H9 (cell line): Measurements from ENCODE around the gene RASA3. TPM values are rescaled to one million over a fixed set of nuclear protein-coding genes. Genes with fewer than 3 reads are reported as not detected.

Experiments used
- DNase-seq: peaks from one replicate; pipeline ENCODE4 v3.0.0-alpha.2; 2017
- H2AFZ ChIP-seq: one replicate; pipeline ENCODE4 v1.6.1; 2013; ENCODE audit warnings: mild to moderate bottlenecking, low read length, control low read depth, moderate library complexity
- H2AK5ac ChIP-seq: 2 replicates; pipeline ENCODE4 v1.6.1; 2013; ENCODE audit warnings: low read length, control low read depth, mixed read lengths; ENCODE audit not compliant: insufficient read length
- H2BK120ac ChIP-seq: one replicate; pipeline ENCODE4 v1.6.1; 2013; ENCODE audit warnings: low read depth, mild to moderate bottlenecking, low read length, control low read depth, inconsistent platforms; ENCODE audit not compliant: poor library complexity, severe bottlenecking
- H2BK12ac ChIP-seq: 2 replicates; pipeline ENCODE4 v1.6.1; 2013; ENCODE audit warnings: low read length, control low read depth, mixed read lengths, low read depth; ENCODE audit not compliant: insufficient read length
- H2BK15ac ChIP-seq: 2 replicates; pipeline ENCODE4 v1.6.1; 2013; ENCODE audit warnings: low read depth, low read length, control low read depth
- H2BK20ac ChIP-seq: one replicate; pipeline ENCODE4 v1.6.1; 2013; ENCODE audit warnings: low read depth, mild to moderate bottlenecking, low read length, control low read depth, inconsistent platforms; ENCODE audit not compliant: poor library complexity, severe bottlenecking
- H2BK5ac ChIP-seq: 2 replicates; pipeline ENCODE4 v1.6.1; 2013; ENCODE audit warnings: low read length, control low read depth, mixed read lengths; ENCODE audit not compliant: insufficient read length
- H3K14ac ChIP-seq: 2 replicates; pipeline ENCODE4 v1.6.1; 2013; ENCODE audit warnings: low read length, control low read depth; ENCODE audit not compliant: insufficient read depth
- H3K18ac ChIP-seq: 2 replicates; pipeline ENCODE4 v1.6.1; 2013; ENCODE audit warnings: low read depth, mild to moderate bottlenecking, mixed read lengths, low read length, control low read depth; ENCODE audit not compliant: insufficient read length
- H3K23ac ChIP-seq: 2 replicates; pipeline ENCODE4 v1.6.1; 2013; ENCODE audit warnings: low read length, control low read depth, mixed read lengths, low read depth; ENCODE audit not compliant: insufficient read length
- H3K23me2 ChIP-seq: 2 replicates; pipeline ENCODE4 v1.6.1; 2013; ENCODE audit warnings: low read depth, mild to moderate bottlenecking, mixed read lengths, low read length, control low read depth; ENCODE audit not compliant: insufficient read length, poor library complexity, severe bottlenecking
- H3K27ac ChIP-seq: 2 replicates; pipeline ENCODE4 v1.5.1; 2013; ENCODE audit warnings: low read length, control low read depth, mixed read lengths, low read depth; ENCODE audit not compliant: insufficient read length
- H3K27me3 ChIP-seq: 2 replicates; pipeline ENCODE4 v1.6.1; 2013; ENCODE audit warnings: low read length, control low read depth, inconsistent platforms; ENCODE audit not compliant: insufficient read depth
- H3K4ac ChIP-seq: 2 replicates; pipeline ENCODE4 v1.6.1; 2013; ENCODE audit warnings: low read depth, mild to moderate bottlenecking, control low read depth, inconsistent platforms, low read length, moderate library complexity
- H3K4me1 ChIP-seq: 2 replicates; pipeline ENCODE4 v1.6.1; 2013; ENCODE audit warnings: low read length, control low read depth, inconsistent platforms; ENCODE audit not compliant: insufficient read depth
- H3K4me2 ChIP-seq: 2 replicates; pipeline ENCODE4 v1.6.1; 2013; ENCODE audit warnings: low read length, control low read depth, mixed read lengths; ENCODE audit not compliant: insufficient read length, insufficient read depth
- H3K56ac ChIP-seq: 2 replicates; pipeline ENCODE4 v1.6.1; 2013; ENCODE audit warnings: low read depth, mild to moderate bottlenecking, mixed read lengths, low read length, control low read depth; ENCODE audit not compliant: insufficient read length
- H3K79me1 ChIP-seq: 2 replicates; pipeline ENCODE4 v1.6.1; 2013; ENCODE audit warnings: low read depth, mild to moderate bottlenecking, moderate library complexity, low read length, control low read depth, inconsistent platforms; ENCODE audit not compliant: insufficient read depth, poor library complexity, severe bottlenecking
- H3K79me2 ChIP-seq: 2 replicates; pipeline ENCODE4 v1.6.1; 2013; ENCODE audit warnings: low read length, control low read depth, inconsistent platforms; ENCODE audit not compliant: insufficient read depth
- H3K9ac ChIP-seq: 2 replicates; pipeline ENCODE4 v1.6.1; 2013; ENCODE audit warnings: low read length, control low read depth, mixed read lengths; ENCODE audit not compliant: insufficient read length; ENCODE audit errors: extremely low read depth
- H3K9me3 ChIP-seq: one replicate; pipeline ENCODE4 v1.6.1; 2013; ENCODE audit warnings: low read depth, low read length, inconsistent platforms; ENCODE audit not compliant: control insufficient read depth
- H3T11ph ChIP-seq: one replicate; pipeline ENCODE4 v1.6.1; 2013; ENCODE audit warnings: mild to moderate bottlenecking, low read length, control low read depth, inconsistent platforms
- H4K20me1 ChIP-seq: one replicate; pipeline ENCODE4 v1.6.1; 2013; ENCODE audit not compliant: control insufficient read depth, insufficient read length, insufficient read depth
- H4K5ac ChIP-seq: 2 replicates; pipeline ENCODE4 v1.6.1; 2013; ENCODE audit warnings: low read depth, mild to moderate bottlenecking, mixed read lengths, low read length, control low read depth; ENCODE audit not compliant: insufficient read length
- H4K8ac ChIP-seq: replicated peaks from 2 replicates; pipeline ENCODE4 v1.6.1; 2013; ENCODE audit warnings: low read length, control low read depth, mixed read lengths, low read depth; ENCODE audit not compliant: insufficient read length
- H4K91ac ChIP-seq: 2 replicates; pipeline ENCODE4 v1.6.1; 2013; ENCODE audit warnings: low read depth, mild to moderate bottlenecking, moderate library complexity, mixed read lengths, low read length, control low read depth; ENCODE audit not compliant: insufficient read length
- H3K27ac Mint-ChIP-seq, 3 experiments: 2 replicates in 2 of 3; 3 replicates in 1 of 3; pipeline ENCODE4 v1.8.0; 2020 to 2021; ENCODE audit warnings: mixed read lengths in 3 of 3, mild to moderate bottlenecking in 1 of 3, moderate library complexity in 1 of 3
- H3K27me3 Mint-ChIP-seq: 2 replicates; pipeline ENCODE4 v1.8.0; 2021; ENCODE audit warnings: low read depth, mild to moderate bottlenecking, moderate library complexity, mixed read lengths
- H3K36me3 Mint-ChIP-seq, 3 experiments: 2 replicates in 2 of 3; 3 replicates in 1 of 3; pipeline ENCODE4 v1.8.0; 2020 to 2021; ENCODE audit warnings: low read depth in 3 of 3, mixed read lengths in 3 of 3; ENCODE audit not compliant: insufficient read depth in 1 of 3
- H3K4me1 Mint-ChIP-seq, 2 experiments: 2 replicates each; pipeline ENCODE4 v1.8.0; 2020; ENCODE audit warnings: mixed read lengths in 2 of 2
- H3K4me3 Mint-ChIP-seq, 2 experiments: 2 replicates in 1 of 2; 3 replicates in 1 of 2; pipeline ENCODE4 v1.8.0; 2020 to 2021; ENCODE audit warnings: mild to moderate bottlenecking in 2 of 2, mixed read lengths in 2 of 2, moderate library complexity in 1 of 2
- H3K9me3 Mint-ChIP-seq, 2 experiments: 2 replicates in 1 of 2; 3 replicates in 1 of 2; pipeline ENCODE4 v1.8.0; 2020; ENCODE audit warnings: mild to moderate bottlenecking in 2 of 2, mixed read lengths in 2 of 2, moderate library complexity in 1 of 2
- WGBS: extraction: QIAGEN DNeasy Blood & Tissue Kit; methylation state at CpG from one replicate; pipeline ENCODE4 v1.1.7; 2013; ENCODE audit warnings: missing lambda C conversion rate, low lambda C conversion rate, mixed read lengths; ENCODE audit not compliant: insufficient read length; ENCODE audit errors: extremely low coverage; 5-methylcytosine and 5-hydroxymethylcytosine counted together
- total RNA-seq: library from RNA; stranded (reverse); gene quantifications from 2 replicates; pipeline ENCODE4 v1.2.1, GENCODE V29; 2021
- TF ChIP-seq, protein P1 (sequence below): fragments of 200-600 bp; sonication (generic); conservative IDR thresholded peaks from 3 replicates; pipeline ENCODE4 v1.8.0; 2021; ENCODE audit warnings: antibody characterized with exemption, mild to moderate bottlenecking

Gene RASA3
- total RNA-seq, 1 experiment from 2014 or later, result 12.3 TPM

GRCh38 chr13:113964251-113964995, 168.0 kb downstream of the RASA3 start:
- peaks cover 21 to 32% of the 10 kb centered on the region in 2 experiments for H3K9me3 Mint-ChIP-seq
- Histone ChIP-seq H2BK12ac (no peak overlapping the region), H3K9ac (no peak overlapping the region), H3K79me2 (no peaks in the 10 kb centered on the region), H3T11ph (no peak overlapping the region), H3K27me3 (no peaks in the 10 kb centered on the region), H2AFZ (no peak overlapping the region), H2AK5ac (no peak overlapping the region), H4K91ac (no peak overlapping the region), H2BK20ac (no peak overlapping the region), H2BK5ac (no peak overlapping the region), H3K4ac (no peak overlapping the region), H3K23me2 (no peaks in the 10 kb centered on the region), H4K20me1 (no peaks in the 10 kb centered on the region), H4K5ac (no peak overlapping the region), H3K4me2 (no peak overlapping the region), H2BK15ac (no peak overlapping the region), H3K9me3 (peaks cover 19% of the 10 kb centered on the region), H3K23ac (no peak overlapping the region), H3K4me1 (no peaks in the 10 kb centered on the region), H4K8ac (no peak overlapping the region), H2BK120ac (no peak overlapping the region), H3K18ac (no peak overlapping the region), H3K79me1 (no peaks in the 10 kb centered on the region), H3K27ac (no peak overlapping the region), H3K14ac (no peak overlapping the region), H3K56ac (no peak overlapping the region)
- peaks cover 18% of the 10 kb centered on the region for H3K27me3 Mint-ChIP-seq
- no peak overlapping the region for H3K27ac Mint-ChIP-seq
- TF ChIP-seq, protein P1, sequence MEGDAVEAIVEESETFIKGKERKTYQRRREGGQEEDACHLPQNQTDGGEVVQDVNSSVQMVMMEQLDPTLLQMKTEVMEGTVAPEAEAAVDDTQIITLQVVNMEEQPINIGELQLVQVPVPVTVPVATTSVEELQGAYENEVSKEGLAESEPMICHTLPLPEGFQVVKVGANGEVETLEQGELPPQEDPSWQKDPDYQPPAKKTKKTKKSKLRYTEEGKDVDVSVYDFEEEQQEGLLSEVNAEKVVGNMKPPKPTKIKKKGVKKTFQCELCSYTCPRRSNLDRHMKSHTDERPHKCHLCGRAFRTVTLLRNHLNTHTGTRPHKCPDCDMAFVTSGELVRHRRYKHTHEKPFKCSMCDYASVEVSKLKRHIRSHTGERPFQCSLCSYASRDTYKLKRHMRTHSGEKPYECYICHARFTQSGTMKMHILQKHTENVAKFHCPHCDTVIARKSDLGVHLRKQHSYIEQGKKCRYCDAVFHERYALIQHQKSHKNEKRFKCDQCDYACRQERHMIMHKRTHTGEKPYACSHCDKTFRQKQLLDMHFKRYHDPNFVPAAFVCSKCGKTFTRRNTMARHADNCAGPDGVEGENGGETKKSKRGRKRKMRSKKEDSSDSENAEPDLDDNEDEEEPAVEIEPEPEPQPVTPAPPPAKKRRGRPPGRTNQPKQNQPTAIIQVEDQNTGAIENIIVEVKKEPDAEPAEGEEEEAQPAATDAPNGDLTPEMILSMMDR, result no peak
- H3K4me1 Mint-ChIP-seq, result no peaks in the 10 kb centered on the region
- DNase-seq, result no peak
- WGBS, result no CpG with 5 or more reads among the region's 21 CpGs
- H3K4me3 Mint-ChIP-seq, result no peak overlapping the region
- peaks cover 3 to 16% (median 9%) of the 10 kb centered on the region in 3 experiments for H3K36me3 Mint-ChIP-seq
